Measurements from ENCODE around the gene TBXT.
"Not testable (repeated sequence)": the region's sequence is repeated elsewhere in the genome, so short reads cannot be mapped to it uniquely, and the experiment has no call there.

Gene TBXT

DNA sequence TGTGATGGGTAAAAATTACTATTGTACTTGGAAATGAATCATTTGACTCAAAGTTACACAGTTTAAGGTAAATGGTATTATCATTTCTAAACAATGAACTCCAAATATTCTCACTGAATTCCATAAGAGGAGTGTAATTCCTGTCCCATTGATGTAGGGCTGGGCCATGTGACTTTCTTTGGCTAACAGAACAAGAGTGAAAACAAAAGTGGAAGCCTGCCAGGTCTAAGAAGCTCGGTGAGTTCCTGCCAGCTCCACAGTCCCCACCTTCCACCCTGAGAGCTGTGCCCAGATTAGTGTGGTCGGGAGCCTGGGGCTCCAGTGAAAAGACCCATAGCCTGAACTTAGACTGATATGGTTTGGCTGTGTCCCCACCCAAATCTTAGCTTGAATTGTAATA lies 24.6 kb downstream of the TBXT start:
- Histone ChIP-seq H3K27ac (ENCODE audit: low read depth, low read length) (no peak overlapping the region), H3K4me2 (ENCODE audit: low read depth, low read length, poor library complexity, severe bottlenecking) (no peak overlapping the region), H3K79me2 (ENCODE audit: insufficient read depth, low read length) (no peaks in the 10 kb centered on the region), H4K20me1 (ENCODE audit: low read depth, low read length) (no peaks in the 10 kb centered on the region), H3F3A (ENCODE audit: insufficient read depth) (no peaks in the 10 kb centered on the region), H3K9me3 (ENCODE audit: insufficient read depth, low read length) (no peaks in the 10 kb centered on the region), H3K27me3 (ENCODE audit: low read length) (no peaks in the 10 kb centered on the region), H3K4me3 (ENCODE audit: insufficient read depth, low read length, poor library complexity, severe bottlenecking) (no peak overlapping the region), H3K9me2 (replicated peaks; ENCODE audit: insufficient read depth, low read length) (no peaks in the 10 kb centered on the region), H3K9ac (ENCODE audit: low read length) (no peak overlapping the region), H2AFZ (ENCODE audit: low read depth, low read length, severe bottlenecking) (no peak overlapping the region), H3K36me3 (ENCODE audit: low read length) (no peaks in the 10 kb centered on the region)
- TF ChIP-seq EZH2phosphoT487 (conservative IDR thresholded peaks at IDR 0.05; ENCODE audit: low read length) = no peak
- TF ChIP-seq, protein P1, sequence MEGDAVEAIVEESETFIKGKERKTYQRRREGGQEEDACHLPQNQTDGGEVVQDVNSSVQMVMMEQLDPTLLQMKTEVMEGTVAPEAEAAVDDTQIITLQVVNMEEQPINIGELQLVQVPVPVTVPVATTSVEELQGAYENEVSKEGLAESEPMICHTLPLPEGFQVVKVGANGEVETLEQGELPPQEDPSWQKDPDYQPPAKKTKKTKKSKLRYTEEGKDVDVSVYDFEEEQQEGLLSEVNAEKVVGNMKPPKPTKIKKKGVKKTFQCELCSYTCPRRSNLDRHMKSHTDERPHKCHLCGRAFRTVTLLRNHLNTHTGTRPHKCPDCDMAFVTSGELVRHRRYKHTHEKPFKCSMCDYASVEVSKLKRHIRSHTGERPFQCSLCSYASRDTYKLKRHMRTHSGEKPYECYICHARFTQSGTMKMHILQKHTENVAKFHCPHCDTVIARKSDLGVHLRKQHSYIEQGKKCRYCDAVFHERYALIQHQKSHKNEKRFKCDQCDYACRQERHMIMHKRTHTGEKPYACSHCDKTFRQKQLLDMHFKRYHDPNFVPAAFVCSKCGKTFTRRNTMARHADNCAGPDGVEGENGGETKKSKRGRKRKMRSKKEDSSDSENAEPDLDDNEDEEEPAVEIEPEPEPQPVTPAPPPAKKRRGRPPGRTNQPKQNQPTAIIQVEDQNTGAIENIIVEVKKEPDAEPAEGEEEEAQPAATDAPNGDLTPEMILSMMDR (IDR thresholded peaks at IDR 0.05; ENCODE audit: insufficient read depth, low read length, poor library complexity, severe bottlenecking) = no peak

DNA sequence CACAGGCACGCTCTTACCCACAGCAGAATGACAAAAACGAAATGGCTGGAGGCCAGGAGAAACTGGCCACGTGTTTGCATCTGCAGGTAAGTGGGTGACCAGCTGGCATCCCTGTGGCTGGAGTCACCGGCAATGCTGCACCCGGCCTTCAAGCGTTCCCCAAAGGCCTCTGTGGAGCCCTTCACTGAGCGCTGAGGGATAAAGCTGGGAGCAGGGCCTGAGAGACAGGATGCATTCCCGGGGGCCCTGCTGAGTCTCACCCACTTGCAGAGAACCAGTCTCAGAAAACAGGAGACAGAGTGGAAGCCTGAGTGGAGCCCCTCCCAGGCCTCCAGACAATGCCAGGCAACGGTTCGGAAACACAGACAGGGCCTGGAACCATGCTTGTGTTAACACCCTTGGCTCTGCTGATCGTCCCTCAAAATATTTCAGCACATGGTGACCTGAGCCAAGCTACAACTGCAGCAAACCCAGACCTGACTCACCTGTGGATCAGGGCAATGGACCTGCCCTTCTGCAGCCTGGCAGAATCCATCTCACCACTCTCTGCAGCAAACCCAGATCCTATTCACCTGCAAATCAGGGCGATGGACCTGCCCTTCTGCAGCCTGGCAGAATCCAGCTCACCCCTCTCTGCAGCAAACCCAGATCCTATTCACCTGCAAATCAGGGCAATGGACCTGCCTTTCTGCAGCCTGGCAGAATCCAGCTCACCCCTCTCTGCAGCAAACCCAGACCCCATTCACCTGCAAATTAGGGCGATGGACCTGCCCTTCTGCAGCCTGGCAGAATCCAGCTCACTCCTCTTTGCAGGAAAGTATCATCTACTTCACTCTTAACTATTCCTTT lies 39.8 kb downstream of the TBXT start:
- no peaks in the 10 kb centered on the region for H3F3A ChIP-seq (ENCODE audit: insufficient read depth)
- no peak overlapping the region for H3K9ac ChIP-seq (ENCODE audit: low read length)
- TF ChIP-seq, protein P1 (IDR thresholded peaks at IDR 0.05; ENCODE audit: insufficient read depth, low read length, poor library complexity, severe bottlenecking) = no peak
- no peak for TF ChIP-seq EZH2phosphoT487 (conservative IDR thresholded peaks at IDR 0.05; ENCODE audit: low read length)
- H3K9me3 ChIP-seq (ENCODE audit: insufficient read depth, low read length) = no peaks in the 10 kb centered on the region
- no peaks in the 10 kb centered on the region for H3K9me2 ChIP-seq (replicated peaks; ENCODE audit: insufficient read depth, low read length)
- no peaks in the 10 kb centered on the region for H3K36me3 ChIP-seq (ENCODE audit: low read length)
- H3K4me2 ChIP-seq (ENCODE audit: low read depth, low read length, poor library complexity, severe bottlenecking) = no peak overlapping the region
- no peak overlapping the region for H2AFZ ChIP-seq (ENCODE audit: low read depth, low read length, severe bottlenecking)
- no peak overlapping the region for H3K27ac ChIP-seq (ENCODE audit: low read depth, low read length)
- H4K20me1 ChIP-seq (ENCODE audit: low read depth, low read length) = no peaks in the 10 kb centered on the region
- H3K4me3 ChIP-seq (ENCODE audit: insufficient read depth, low read length, poor library complexity, severe bottlenecking) = no peak overlapping the region
- no peaks in the 10 kb centered on the region for H3K79me2 ChIP-seq (ENCODE audit: insufficient read depth, low read length)
- H3K27me3 ChIP-seq (ENCODE audit: low read length) = no peaks in the 10 kb centered on the region

DNA sequence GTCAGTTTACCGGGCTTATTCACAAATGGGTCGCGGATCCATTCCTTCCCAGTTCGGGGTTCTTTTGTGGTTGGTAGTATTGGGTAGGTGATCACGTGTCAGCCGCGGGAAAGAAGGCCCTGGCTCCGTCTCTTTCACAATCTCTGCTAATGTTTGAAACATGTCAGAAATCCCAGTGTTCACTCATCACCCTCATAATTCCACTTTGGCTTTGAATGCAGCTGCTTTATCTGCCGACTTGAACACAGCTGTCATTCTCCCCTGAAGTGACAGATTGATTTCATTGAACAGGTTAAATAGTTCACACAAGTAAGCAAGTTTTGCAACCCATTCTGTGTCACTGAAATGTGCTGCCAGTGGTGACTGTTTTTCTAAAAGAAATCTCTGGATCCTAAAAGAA lies 44.5 kb downstream of the TBXT start:
- H3K9ac ChIP-seq (ENCODE audit: low read length); H3F3A ChIP-seq (ENCODE audit: insufficient read depth); H3K27me3 ChIP-seq (ENCODE audit: low read length); H3K4me3 ChIP-seq (ENCODE audit: insufficient read depth, low read length, poor library complexity, severe bottlenecking); H3K79me2 ChIP-seq (ENCODE audit: insufficient read depth, low read length); H3K9me2 ChIP-seq (replicated peaks; ENCODE audit: insufficient read depth, low read length); H2AFZ ChIP-seq (ENCODE audit: low read depth, low read length, severe bottlenecking); H3K9me3 ChIP-seq (ENCODE audit: insufficient read depth, low read length); H3K4me2 ChIP-seq (ENCODE audit: low read depth, low read length, poor library complexity, severe bottlenecking); H3K36me3 ChIP-seq (ENCODE audit: low read length); H3K27ac ChIP-seq (ENCODE audit: low read depth, low read length); H4K20me1 ChIP-seq (ENCODE audit: low read depth, low read length): not testable (repeated sequence)

DNA sequence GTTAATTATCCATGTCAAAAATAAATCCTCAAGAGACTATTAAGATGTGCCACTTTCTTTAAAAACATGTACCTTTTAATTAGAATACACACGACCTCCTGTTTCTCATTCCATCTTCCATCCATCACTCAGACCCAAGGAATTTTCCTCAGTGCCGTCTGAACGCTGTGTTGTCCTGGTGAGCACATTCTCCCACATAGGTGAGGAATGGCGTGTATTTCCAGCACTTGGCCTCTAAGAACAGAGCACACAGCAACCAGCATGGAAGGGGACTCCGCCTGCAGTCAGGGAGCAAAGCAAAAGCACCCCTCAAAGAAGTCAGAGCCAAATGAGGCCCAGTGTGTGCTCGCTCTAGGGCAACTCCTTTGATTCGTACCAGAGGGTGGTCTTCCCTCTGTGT lies 45.9 kb downstream of the TBXT start:
- no peak overlapping the region for H3K27ac ChIP-seq (ENCODE audit: low read depth, low read length)
- no peaks in the 10 kb centered on the region for H3F3A ChIP-seq (ENCODE audit: insufficient read depth)
- H2AFZ ChIP-seq (ENCODE audit: low read depth, low read length, severe bottlenecking) = no peak overlapping the region
- H3K9me3 ChIP-seq (ENCODE audit: insufficient read depth, low read length) = no peaks in the 10 kb centered on the region
- H3K9me2 ChIP-seq (replicated peaks; ENCODE audit: insufficient read depth, low read length) = no peaks in the 10 kb centered on the region
- H3K27me3 ChIP-seq (ENCODE audit: low read length) = no peaks in the 10 kb centered on the region
- H3K9ac ChIP-seq (ENCODE audit: low read length) = no peak overlapping the region
- no peak overlapping the region for H3K4me3 ChIP-seq (ENCODE audit: insufficient read depth, low read length, poor library complexity, severe bottlenecking)
- no peak overlapping the region for H3K4me2 ChIP-seq (ENCODE audit: low read depth, low read length, poor library complexity, severe bottlenecking)
- no peaks in the 10 kb centered on the region for H4K20me1 ChIP-seq (ENCODE audit: low read depth, low read length)
- no peaks in the 10 kb centered on the region for H3K36me3 ChIP-seq (ENCODE audit: low read length)
- TF ChIP-seq, protein P1 (IDR thresholded peaks at IDR 0.05; ENCODE audit: insufficient read depth, low read length, poor library complexity, severe bottlenecking) = no peak
- no peak for TF ChIP-seq EZH2phosphoT487 (conservative IDR thresholded peaks at IDR 0.05; ENCODE audit: low read length)
- no peaks in the 10 kb centered on the region for H3K79me2 ChIP-seq (ENCODE audit: insufficient read depth, low read length)
